ENCODE data around the gene DHDDS. TPM values are rescaled to one million over a fixed set of nuclear protein-coding genes. Genes with fewer than 3 reads are reported as not detected.
A peak's percentile ranks its signal among the peaks of the same experiment; 100 is the strongest.

The DHDDS gene
- total RNA-seq, 2 experiments from 2014 or later: 39.0 to 45.1 TPM

DNA sequence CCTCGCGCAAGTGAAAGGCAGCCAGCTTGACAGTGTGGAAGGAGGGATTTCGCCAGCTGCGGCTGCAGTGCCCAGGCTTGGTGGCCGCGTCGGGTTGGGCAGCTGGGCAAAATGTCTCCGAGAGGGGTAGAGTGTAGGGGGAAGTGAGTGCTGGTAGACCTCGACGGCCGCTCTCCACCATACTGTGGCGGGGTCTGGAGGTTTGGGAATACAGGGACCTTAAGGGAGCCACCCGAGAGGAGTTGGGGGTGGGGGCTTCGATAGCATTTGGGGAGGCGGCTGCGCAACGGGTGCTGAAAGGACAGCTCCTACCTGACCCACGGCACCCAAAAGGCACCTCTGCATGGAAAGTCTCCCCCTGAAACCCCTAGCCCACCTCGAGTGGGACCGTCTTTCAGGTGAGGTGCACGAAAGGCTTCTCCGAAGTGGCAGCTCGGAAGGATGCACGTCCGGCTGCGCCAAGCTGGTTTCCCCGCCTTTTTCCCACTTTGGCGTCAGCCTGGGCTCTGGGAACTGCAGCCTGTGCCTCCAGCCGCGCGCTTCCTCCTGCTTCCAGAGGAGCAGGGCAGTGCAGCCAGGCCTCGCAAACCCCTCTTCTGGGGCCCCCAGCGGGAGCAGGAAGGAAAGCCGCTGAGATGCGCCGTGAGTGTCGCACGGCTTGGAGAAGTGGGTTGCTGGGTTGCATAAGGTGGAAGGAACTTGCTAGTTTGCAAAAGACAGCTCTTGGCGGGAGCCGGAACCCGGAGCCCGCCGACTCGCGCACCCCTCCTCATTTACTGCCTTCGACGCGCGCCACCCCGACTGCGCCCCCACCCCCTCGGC, 39.6 kb downstream of the DHDDS start:
- Histone ChIP-seq H3K9me3 (ENCODE audit: low read length) (no peaks in the 10 kb centered on the region), H3K79me2 (ENCODE audit: insufficient read depth, low read depth, low read length) (peaks cover 20% of the 10 kb centered on the region), H2AFZ (ENCODE audit: low read length) (peak overlapping the region; percentile 52; the same call in 1 of the 2 replicates), H3K9me2 (ENCODE audit: insufficient read depth, low read length) (no peaks in the 10 kb centered on the region), H4K20me1 (ENCODE audit: insufficient read depth, low read length) (peaks cover 18% of the 10 kb centered on the region), H3K4me2 (ENCODE audit: low read length) (peak overlapping the region; percentile 89), H3K27ac (ENCODE audit: low read depth, low read length, poor library complexity, severe bottlenecking) (peak overlapping the region; percentile 95), H3K36me3 (ENCODE audit: insufficient read depth, low read length) (peaks cover 71% of the 10 kb centered on the region), H3K4me1 (ENCODE audit: insufficient read depth, low read length, poor library complexity, severe bottlenecking) (peaks cover 50% of the 10 kb centered on the region), H3K4me3 (ENCODE audit: low read depth, low read length, poor library complexity, severe bottlenecking) (peak overlapping the region; percentile 96)
- BruUV-seq (replicated peaks): no TSS peak
- ChIA-PET POLR2A (interaction anchor here (0.6 to 1.3 kb wide), 4 partner anchors 18 to 114 kb away, joined by 3 to 6 read pairs (median 4); partner anchors contain the start of gene DHDDS), CTCF (ENCODE audit: unreplicated experiment) (interaction anchor here (0.6 kb wide), 1 partner anchor 52 kb away, joined by 3 read pairs; no protein-coding TSS in a partner anchor)
- no peak for TF ChIP-seq EZH2phosphoT487 (IDR thresholded peaks at IDR 0.05; ENCODE audit: borderline replicate concordance, low read depth, low read length)
- TF ChIP-seq, protein P1, sequence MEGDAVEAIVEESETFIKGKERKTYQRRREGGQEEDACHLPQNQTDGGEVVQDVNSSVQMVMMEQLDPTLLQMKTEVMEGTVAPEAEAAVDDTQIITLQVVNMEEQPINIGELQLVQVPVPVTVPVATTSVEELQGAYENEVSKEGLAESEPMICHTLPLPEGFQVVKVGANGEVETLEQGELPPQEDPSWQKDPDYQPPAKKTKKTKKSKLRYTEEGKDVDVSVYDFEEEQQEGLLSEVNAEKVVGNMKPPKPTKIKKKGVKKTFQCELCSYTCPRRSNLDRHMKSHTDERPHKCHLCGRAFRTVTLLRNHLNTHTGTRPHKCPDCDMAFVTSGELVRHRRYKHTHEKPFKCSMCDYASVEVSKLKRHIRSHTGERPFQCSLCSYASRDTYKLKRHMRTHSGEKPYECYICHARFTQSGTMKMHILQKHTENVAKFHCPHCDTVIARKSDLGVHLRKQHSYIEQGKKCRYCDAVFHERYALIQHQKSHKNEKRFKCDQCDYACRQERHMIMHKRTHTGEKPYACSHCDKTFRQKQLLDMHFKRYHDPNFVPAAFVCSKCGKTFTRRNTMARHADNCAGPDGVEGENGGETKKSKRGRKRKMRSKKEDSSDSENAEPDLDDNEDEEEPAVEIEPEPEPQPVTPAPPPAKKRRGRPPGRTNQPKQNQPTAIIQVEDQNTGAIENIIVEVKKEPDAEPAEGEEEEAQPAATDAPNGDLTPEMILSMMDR (conservative IDR thresholded peaks at IDR 0.05; ENCODE audit: low read length): 0 out of 2 replicates have a peak, but pooled peaks have one; percentile 17
- intact Hi-C loops (cut with micrococcal nuclease; ENCODE audit: unreplicated experiment): loop anchor here (2.0 to 5.0 kb wide), 4 partner anchors 39 to 184 kb away; partner anchors contain the start of gene DHDDS
- DNase-seq (ENCODE audit: low spot score): no peak

DNA sequence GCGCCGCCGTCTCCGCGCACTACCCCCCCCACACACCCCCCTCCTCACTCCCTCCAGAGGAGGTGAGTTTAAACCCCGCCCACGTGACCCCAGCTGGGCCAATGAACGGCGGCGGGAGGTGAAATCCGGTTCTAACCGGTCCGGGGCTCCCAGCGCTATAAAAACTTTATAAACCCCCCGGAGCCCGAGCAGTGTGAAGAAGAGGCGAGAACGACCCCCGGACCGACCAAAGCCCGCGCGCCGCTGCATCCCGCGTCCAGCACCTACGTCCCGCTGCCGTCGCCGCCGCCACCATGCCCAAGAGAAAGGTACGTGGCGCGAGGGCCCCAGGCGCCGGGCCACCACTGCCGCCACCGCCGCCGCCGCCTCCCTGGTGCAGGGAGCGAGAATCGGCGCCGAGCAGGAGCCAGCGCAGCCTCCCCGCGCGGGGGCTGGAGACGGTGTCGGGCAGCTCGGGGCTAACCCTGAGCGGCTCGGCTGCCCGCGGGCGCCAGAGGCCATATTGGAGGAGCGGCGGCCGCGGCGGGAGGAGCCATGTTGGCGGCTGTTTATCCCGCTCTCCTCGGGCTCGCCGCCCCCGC, 40.3 kb downstream of the DHDDS start, which contains the start of gene HMGN2:
Gene HMGN2, plus strand, starts transcription at position 121 of the 581 bp plus-strand sequence. Its CDS starts 173 bp downstream, at position 294.
- peak within 1 kb of the TSS; percentile 96 for H3K4me3 ChIP-seq (ENCODE audit: low read depth, low read length, poor library complexity, severe bottlenecking)
- H2AFZ ChIP-seq (ENCODE audit: low read length): peak within 1 kb of the TSS; percentile 52; the same call in 1 of the 2 replicates
- CTCF ChIA-PET (ENCODE audit: unreplicated experiment): no interaction called here
- H3K9me2 ChIP-seq (ENCODE audit: insufficient read depth, low read length): no peaks in the 10 kb centered on the region
- peaks cover 71% of the 10 kb centered on the region for H3K36me3 ChIP-seq (ENCODE audit: insufficient read depth, low read length)
- intact Hi-C loops (cut with micrococcal nuclease; ENCODE audit: unreplicated experiment): loop anchor here (2.0 to 5.0 kb wide), 3 partner anchors 58 to 185 kb away; no protein-coding TSS in a partner anchor
- BruUV-seq (replicated peaks): no TSS peak
- TF ChIP-seq, protein P1 (conservative IDR thresholded peaks at IDR 0.05; ENCODE audit: low read length): no peak
- no peak for TF ChIP-seq EZH2phosphoT487 (IDR thresholded peaks at IDR 0.05; ENCODE audit: borderline replicate concordance, low read depth, low read length)
- POLR2A ChIA-PET: interaction anchor here (0.6 to 1.3 kb wide), 4 partner anchors 17 to 115 kb away, joined by 3 to 6 read pairs (median 4); partner anchors contain the start of gene DHDDS
- peaks cover 57% of the 10 kb centered on the region for H3K4me1 ChIP-seq (ENCODE audit: insufficient read depth, low read length, poor library complexity, severe bottlenecking)
- H3K4me2 ChIP-seq (ENCODE audit: low read length): peak within 1 kb of the TSS; percentile 89
- peaks cover 20% of the 10 kb centered on the region for H3K79me2 ChIP-seq (ENCODE audit: insufficient read depth, low read depth, low read length)
- H3K27ac ChIP-seq (ENCODE audit: low read depth, low read length, poor library complexity, severe bottlenecking): peak within 1 kb of the TSS; percentile 95
- no peaks in the 10 kb centered on the region for H3K9me3 ChIP-seq (ENCODE audit: low read length)
- H4K20me1 ChIP-seq (ENCODE audit: insufficient read depth, low read length): peaks cover 18% of the 10 kb centered on the region
- DNase-seq (ENCODE audit: low spot score): peak; percentile 96
